ENCODE measurements around the gene NAPA.

Gene NAPA

GRCh38 chr19:47514869-47515588, at the start of gene NAPA:
NAPA (minus strand) TSS chr19:47515063; CDS start chr19:47514940, 123 bp downstream.
- DNase-seq (ENCODE audit: low spot score), result peak; percentile 100

- DNase-seq (ENCODE audit: low spot score), result no peak
Measured at GRCh38 chr19:47564081-47564480, 49.2 kb upstream of the NAPA start.

GRCh38 chr19:47561440-47562057, 46.7 kb upstream of the NAPA start:
- DNase-seq (ENCODE audit: low spot score), result no peak

- no peak for DNase-seq (ENCODE audit: low spot score)
Measured at GRCh38 chr19:47560999-47561398, 46.1 kb upstream of the NAPA start.

- DNase-seq (ENCODE audit: low spot score), result no peak
Measured at GRCh38 chr19:47550129-47550528, 35.3 kb upstream of the NAPA start.

GRCh38 chr19:47549261-47549862, 34.5 kb upstream of the NAPA start:
- DNase-seq (ENCODE audit: low spot score), result no peak

- DNase-seq (ENCODE audit: low spot score), result no peak
Measured at GRCh38 chr19:47547199-47547598, 32.3 kb upstream of the NAPA start.

- no peak for DNase-seq (ENCODE audit: low spot score)
Measured at GRCh38 chr19:47545061-47545948, 30.4 kb upstream of the NAPA start.

GRCh38 chr19:47544476-47544875, 29.6 kb upstream of the NAPA start:
- no peak for DNase-seq (ENCODE audit: low spot score)

- DNase-seq (ENCODE audit: low spot score), result no peak
Measured at GRCh38 chr19:47544075-47544474, 29.2 kb upstream of the NAPA start.

GRCh38 chr19:47542030-47542475, 27.2 kb upstream of the NAPA start:
- DNase-seq (ENCODE audit: low spot score), result no peak

GRCh38 chr19:47541518-47541917, 26.7 kb upstream of the NAPA start:
- no peak for DNase-seq (ENCODE audit: low spot score)

GRCh38 chr19:47540748-47541147, 25.9 kb upstream of the NAPA start:
- DNase-seq (ENCODE audit: low spot score), result no peak

- no peak for DNase-seq (ENCODE audit: low spot score)
Measured at GRCh38 chr19:47539747-47540311, 25.0 kb upstream of the NAPA start.

- DNase-seq (ENCODE audit: low spot score), result no peak
Measured at GRCh38 chr19:47538812-47539211, 23.9 kb upstream of the NAPA start.

- DNase-seq (ENCODE audit: low spot score), result no peak
Measured at GRCh38 chr19:47537493-47537892, 22.6 kb upstream of the NAPA start.

GRCh38 chr19:47534628-47535027, 19.8 kb upstream of the NAPA start:
- no peak for DNase-seq (ENCODE audit: low spot score)

GRCh38 chr19:47531640-47532387, 17.0 kb upstream of the NAPA start:
- DNase-seq (ENCODE audit: low spot score), result no peak

- no peak for DNase-seq (ENCODE audit: low spot score)
Measured at GRCh38 chr19:47529018-47529742, 14.3 kb upstream of the NAPA start.

GRCh38 chr19:47526798-47527197, 11.9 kb upstream of the NAPA start:
- no peak for DNase-seq (ENCODE audit: low spot score)

GRCh38 chr19:47523473-47523872, 8.6 kb upstream of the NAPA start:
- no peak for DNase-seq (ENCODE audit: low spot score)
